IMR-90 (cell line): Measurements from ENCODE around the gene SLPI. TPM values are rescaled to one million over a fixed set of nuclear protein-coding genes. Genes with fewer than 3 reads are reported as not detected.

Source experiments
- ATAC-seq: fragments of 200-7000 bp; cut with Tn5 transposase; 2 replicates; pipeline ENCODE4 v1.9.1; 2020; ENCODE audit warnings: low read depth, mild to moderate bottlenecking, moderate library complexity
- BruUV-seq: library from RNA; stranded (reverse); fragments of 400-500 nt; replicated peaks from 2 replicates; lab custom pipeline; 2021; lab: Mats Ljungman, UMichigan
- CTCF ChIA-PET: fragments of 300-600 bp; formaldehyde crosslinking; extraction: SDS; loops from one replicate; lab custom pipeline; 2021; ENCODE audit warnings: antibody characterized with exemption; lab: Yijun Ruan, JAX
- POLR2A ChIA-PET: fragments of 300-600 bp; sonication (Branson Sonifier 250); formaldehyde crosslinking; loops from one replicate; lab custom pipeline; 2022; ENCODE audit warnings: antibody characterized with exemption; ENCODE audit not compliant: unreplicated experiment; lab: Charles Lee
- DNase-seq: peaks from one replicate; pipeline ENCODE4 v3.0.0; 2013
- H2AFZ ChIP-seq: replicated peaks from 2 replicates; pipeline ENCODE3; 2013; ENCODE audit warnings: low read length, mild to moderate bottlenecking; ENCODE audit not compliant: poor library complexity
- H2AK5ac ChIP-seq: 2 replicates; pipeline ENCODE4 v1.6.1; 2013; ENCODE audit warnings: low read depth, low read length, inconsistent platforms
- H2AK9ac ChIP-seq: replicated peaks from 2 replicates; pipeline ENCODE3; 2013; ENCODE audit warnings: mild to moderate bottlenecking, low read depth, low read length, moderate library complexity; ENCODE audit not compliant: poor library complexity
- H2BK120ac ChIP-seq: 2 replicates; pipeline ENCODE4 v1.6.1; 2013; ENCODE audit warnings: low read depth, low read length, inconsistent platforms
- H2BK15ac ChIP-seq: 3 replicates; pipeline ENCODE4 v1.6.1; 2013; ENCODE audit warnings: low read depth, low read length, inconsistent platforms
- H2BK20ac ChIP-seq: 2 replicates; pipeline ENCODE4 v1.6.1; 2013; ENCODE audit warnings: low read depth, mild to moderate bottlenecking, inconsistent platforms, low read length, moderate library complexity
- H2BK5ac ChIP-seq: 2 replicates; pipeline ENCODE4 v1.6.1; 2013; ENCODE audit warnings: mild to moderate bottlenecking, low read depth, low read length, inconsistent platforms; ENCODE audit not compliant: poor library complexity, severe bottlenecking
- H3K14ac ChIP-seq: replicated peaks from 2 replicates; pipeline ENCODE4 v1.6.1; 2013; ENCODE audit warnings: low read depth, low read length, inconsistent platforms
- H3K18ac ChIP-seq: 2 replicates; pipeline ENCODE4 v1.6.1; 2013; ENCODE audit warnings: low read depth, low read length, control low read depth
- H3K23ac ChIP-seq: 2 replicates; pipeline ENCODE4 v1.6.1; 2013; ENCODE audit warnings: low read depth, low read length, inconsistent platforms
- H3K27ac ChIP-seq: 2 replicates; pipeline ENCODE4 v1.5.1; 2013; ENCODE audit warnings: mild to moderate bottlenecking, control low read depth, low read length; ENCODE audit not compliant: insufficient read depth
- H3K27me3 ChIP-seq: 2 replicates; pipeline ENCODE4 v1.6.1; 2013; ENCODE audit warnings: low read length; ENCODE audit not compliant: control insufficient read depth, insufficient read depth
- H3K36me3 ChIP-seq: 2 replicates; pipeline ENCODE4 v1.6.1; 2013; ENCODE audit warnings: low read length, mixed read lengths; ENCODE audit not compliant: control insufficient read depth, insufficient read depth
- H3K4ac ChIP-seq: 2 replicates; pipeline ENCODE4 v1.6.1; 2013; ENCODE audit warnings: low read depth, low read length, inconsistent platforms
- H3K4me1 ChIP-seq: 2 replicates; pipeline ENCODE4 v1.6.1; 2013; ENCODE audit warnings: low read length, mixed read lengths; ENCODE audit not compliant: control insufficient read depth, insufficient read depth
- H3K4me2 ChIP-seq: 2 replicates; pipeline ENCODE4 v1.6.1; 2013; ENCODE audit warnings: low read depth, mild to moderate bottlenecking, control low read depth, low read length, moderate library complexity
- H3K4me3 ChIP-seq: 2 replicates; pipeline ENCODE4 v1.5.1; 2013; ENCODE audit warnings: low read depth, mild to moderate bottlenecking, control low read depth, low read length, moderate library complexity; ENCODE audit not compliant: insufficient read depth
- H3K56ac ChIP-seq: 2 replicates; pipeline ENCODE4 v1.6.1; 2013; ENCODE audit warnings: low read length, inconsistent platforms; ENCODE audit not compliant: insufficient read depth; ENCODE audit errors: extremely low read depth
- H3K79me1 ChIP-seq, 2 experiments: 2 replicates each; pipeline ENCODE4 v1.6.1; 2013; ENCODE audit warnings: low read length in 2 of 2, inconsistent platforms in 1 of 2, low read depth in 1 of 2
- H3K9ac ChIP-seq: 2 replicates; pipeline ENCODE4 v1.6.1; 2013; ENCODE audit warnings: low read depth, low read length, control low read depth
- H3K9me1 ChIP-seq: 2 replicates; pipeline ENCODE4 v1.6.1; 2013; ENCODE audit warnings: low read length, inconsistent platforms; ENCODE audit not compliant: insufficient read depth
- H3K9me3 ChIP-seq: 2 replicates; pipeline ENCODE4 v1.6.1; 2013; ENCODE audit warnings: low read length; ENCODE audit not compliant: control insufficient read depth, insufficient read depth
- H4K20me1 ChIP-seq: 2 replicates; pipeline ENCODE4 v1.6.1; 2013; ENCODE audit warnings: low read length, inconsistent platforms; ENCODE audit not compliant: insufficient read depth
- H4K5ac ChIP-seq: 2 replicates; pipeline ENCODE4 v1.6.1; 2013; ENCODE audit warnings: mild to moderate bottlenecking, low read depth, low read length, control low read depth
- H4K8ac ChIP-seq, 2 experiments: 2 replicates each; pipeline ENCODE4 v1.6.1; 2013; ENCODE audit warnings: low read depth in 2 of 2, low read length in 2 of 2, control low read depth in 1 of 2, inconsistent platforms in 1 of 2
- H4K91ac ChIP-seq: 2 replicates; pipeline ENCODE4 v1.6.1; 2013; ENCODE audit warnings: low read depth, low read length, inconsistent platforms; ENCODE audit not compliant: insufficient read depth
- CEBPB ChIP-seq: IDR thresholded peaks from 2 replicates; pipeline ENCODE4 v1.6.1; 2012; ENCODE audit warnings: low read depth, low read length, improper control_type of control experiment
- CTCF ChIP-seq: conservative IDR thresholded peaks from 2 replicates; pipeline ENCODE4 v1.5.1; 2012; ENCODE audit warnings: mild to moderate bottlenecking, low read depth, low read length, improper control_type of control experiment
- FOS ChIP-seq: fragments of 150-350 bp; IDR thresholded peaks from 2 replicates; pipeline ENCODE4 v1.6.1; 2016; ENCODE audit warnings: low read depth, low read length
- MAFK ChIP-seq: IDR thresholded peaks from 2 replicates; pipeline ENCODE4 v1.6.1; 2012; ENCODE audit warnings: low read depth, low read length, improper control_type of control experiment
- MXI1 ChIP-seq: IDR thresholded peaks from 2 replicates; pipeline ENCODE4 v1.6.1; 2012; ENCODE audit warnings: low read depth, mild to moderate bottlenecking, low read length, moderate library complexity, borderline replicate concordance
- NFE2L2 ChIP-seq: fragments of 150-350 bp; IDR thresholded peaks from 2 replicates; pipeline ENCODE4 v1.6.1; 2016; ENCODE audit warnings: low read depth, mild to moderate bottlenecking, low read length
- RAD21 ChIP-seq: IDR thresholded peaks from 2 replicates; pipeline ENCODE4 v1.6.1; 2012; ENCODE audit warnings: low read length, improper control_type of control experiment
- RCOR1 ChIP-seq: IDR thresholded peaks from 2 replicates; pipeline ENCODE4 v1.6.1; 2012; ENCODE audit warnings: mild to moderate bottlenecking, low read length, improper control_type of control experiment; ENCODE audit not compliant: insufficient replicate concordance
- RFX5 ChIP-seq: IDR thresholded peaks from 2 replicates; pipeline ENCODE4 v1.8.0; 2012; ENCODE audit warnings: low read depth, mild to moderate bottlenecking, low read length, moderate library complexity
- WGBS, 2 experiments: methylation state at CpG; one replicate each; pipeline versions ENCODE4 v1.1.5 to v1.1.7; 2013; ENCODE audit warnings: missing lambda C conversion rate in 2 of 2; ENCODE audit not compliant: insufficient read length in 1 of 2; ENCODE audit errors: extremely low coverage in 2 of 2; 5-methylcytosine and 5-hydroxymethylcytosine counted together
- dilution Hi-C: fragments of 300-500 bp; cut with HindIII; formaldehyde crosslinking; loops from one replicate; pipeline ENCODE4 v1.14.3; 2018; ENCODE audit warnings: low sequenced_read_pairs; ENCODE audit not compliant: unreplicated experiment
- in situ Hi-C: fragments of 300-500 bp; cut with MboI; formaldehyde crosslinking; loops from 3 replicates; pipeline ENCODE4 v1.14.3; 2019; ENCODE audit warnings: low sequenced_read_pairs, inconsistent platforms, mixed read lengths
- intact Hi-C: fragments of 100-400 bp; cut with micrococcal nuclease; formaldehyde crosslinking; loops from 2 replicates; pipeline ENCODE4 v1.10.0; 2022
- polyA plus RNA-seq, 3 experiments: library from polyadenylated mRNA; depleted of rRNA; stranded (reverse); fragments of >200 nt; gene quantifications; 2 replicates each; pipeline ENCODE4 v1.2.3, GENCODE V29; 2012; ENCODE audit warnings: low replicate concordance in 1 of 3
- total RNA-seq: library from RNA; depleted of rRNA; stranded (reverse); fragments of >200 nt; gene quantifications from 2 replicates; pipeline ENCODE4 v1.2.3, GENCODE V29; 2012
- TF ChIP-seq, protein P1 (sequence below): fragments of 150-350 bp; IDR thresholded peaks from 2 replicates; pipeline ENCODE4 v1.6.1; 2016; ENCODE audit warnings: low read depth, mild to moderate bottlenecking, low read length, moderate library complexity, borderline replicate concordance

SLPI gene
- total and polyA plus RNA-seq, 2 of the 4 experiments (the other 2 are of a cell fraction): not detected

- Histone ChIP-seq H3K56ac (no peak overlapping the region), H3K4me3 (no peak overlapping the region), H4K91ac (no peak overlapping the region), H3K9me1 (no peaks in the 10 kb centered on the region), H3K4me1 (no peaks in the 10 kb centered on the region), H2BK20ac (no peak overlapping the region), H2AK9ac (no peak overlapping the region), H3K4me2 (no peak overlapping the region), H2BK5ac (no peak overlapping the region), H2AK5ac (no peak overlapping the region), H3K4ac (no peak overlapping the region), H2BK120ac (no peak overlapping the region), H3K9me3 (no peaks in the 10 kb centered on the region), H3K18ac (no peak overlapping the region), H2AFZ (no peak overlapping the region), H3K36me3 (no peaks in the 10 kb centered on the region), H3K9ac (no peak overlapping the region), H3K27ac (no peak overlapping the region), H3K14ac (no peak overlapping the region), H4K8ac (no peak overlapping the region), H3K27me3 (no peaks in the 10 kb centered on the region), H3K23ac (no peak overlapping the region), H4K20me1 (no peaks in the 10 kb centered on the region), H2BK15ac (no peak overlapping the region), H3K79me1 (no peaks in the 10 kb centered on the region), H4K5ac (no peak overlapping the region)
- DNase-seq (no peak), ATAC-seq (no peak)
- BruUV-seq: no TSS peak
- in situ Hi-C loops (no loop called here), intact Hi-C loops (no loop called here), dilution Hi-C loops (no loop called here)
- POLR2A ChIA-PET: no interaction called here
- no CpG with 5 or more reads among the region's 2 CpGs for WGBS, 2 experiments
- TF ChIP-seq CEBPB: no peak
- no peak for TF ChIP-seq RFX5
- TF ChIP-seq, protein P1, sequence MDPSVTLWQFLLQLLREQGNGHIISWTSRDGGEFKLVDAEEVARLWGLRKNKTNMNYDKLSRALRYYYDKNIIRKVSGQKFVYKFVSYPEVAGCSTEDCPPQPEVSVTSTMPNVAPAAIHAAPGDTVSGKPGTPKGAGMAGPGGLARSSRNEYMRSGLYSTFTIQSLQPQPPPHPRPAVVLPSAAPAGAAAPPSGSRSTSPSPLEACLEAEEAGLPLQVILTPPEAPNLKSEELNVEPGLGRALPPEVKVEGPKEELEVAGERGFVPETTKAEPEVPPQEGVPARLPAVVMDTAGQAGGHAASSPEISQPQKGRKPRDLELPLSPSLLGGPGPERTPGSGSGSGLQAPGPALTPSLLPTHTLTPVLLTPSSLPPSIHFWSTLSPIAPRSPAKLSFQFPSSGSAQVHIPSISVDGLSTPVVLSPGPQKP: no peak
- TF ChIP-seq MXI1: no peak
- no peak for TF ChIP-seq RCOR1
- no peak for TF ChIP-seq RAD21
- TF ChIP-seq NFE2L2: no peak
- no peak for TF ChIP-seq CTCF
- no peak for TF ChIP-seq MAFK
- TF ChIP-seq FOS: no peak
- CTCF ChIA-PET: no interaction called here
These were observed 35.7 kb downstream of the SLPI start for GRCh38 chr20:45218636-45219035.
